HepG2 (cell line): Measurements from ENCODE around the gene MRFAP1L1. TPM values are rescaled to one million over a fixed set of nuclear protein-coding genes. Genes with fewer than 3 reads are reported as not detected.

Experiments used
- ADNP ChIP-seq: sonication (generic); formaldehyde crosslinking; IDR thresholded peaks from 2 replicates; pipeline ENCODE4 v1.4.0; 2020; ENCODE audit warnings: missing genetic modification reagents
- BRD4 ChIP-seq: sonication (generic); formaldehyde crosslinking; IDR thresholded peaks from 2 replicates; pipeline ENCODE4 v1.4.0; 2020; ENCODE audit warnings: missing genetic modification reagents
- CHD4 ChIP-seq: fragments of 200-600 bp; sonication (generic); IDR thresholded peaks from 2 replicates; pipeline ENCODE4 v1.7.0; 2017; ENCODE audit warnings: mild to moderate bottlenecking, low read length, borderline replicate concordance
- EED ChIP-seq: sonication (generic); formaldehyde crosslinking; IDR thresholded peaks from 2 replicates; pipeline ENCODE4 v1.5.0; 2020; ENCODE audit warnings: mild to moderate bottlenecking, missing genetic modification reagents
- FOSL1 ChIP-seq: sonication (generic); formaldehyde crosslinking; IDR thresholded peaks from 2 replicates; pipeline ENCODE4 v1.9.0; 2021; ENCODE audit warnings: missing genetic modification reagents, borderline replicate concordance
- GLI4 ChIP-seq: sonication (generic); formaldehyde crosslinking; IDR thresholded peaks from 2 replicates; pipeline ENCODE4 v1.5.1; 2020; ENCODE audit warnings: missing genetic modification reagents, mild to moderate bottlenecking, moderate library complexity, borderline replicate concordance
- GLMP ChIP-seq: sonication (generic); formaldehyde crosslinking; IDR thresholded peaks from 2 replicates; pipeline ENCODE4 v1.9.0; 2021; ENCODE audit warnings: missing genetic modification reagents, mild to moderate bottlenecking, borderline replicate concordance
- HDAC2 ChIP-seq: sonication (generic); formaldehyde crosslinking; IDR thresholded peaks from 2 replicates; pipeline ENCODE4 v1.4.0; 2020; ENCODE audit warnings: missing genetic modification reagents
- KLF11 ChIP-seq: IDR thresholded peaks from 2 replicates; pipeline ENCODE4 v1.6.1; 2016; ENCODE audit warnings: missing compliant biosample characterization
- KLF15 ChIP-seq: sonication (generic); formaldehyde crosslinking; IDR thresholded peaks from 2 replicates; pipeline ENCODE4 v1.8.1; 2023; ENCODE audit warnings: borderline replicate concordance, mild to moderate bottlenecking, inconsistent platforms, missing genetic modification reagents, mixed read lengths
- NR2C2 ChIP-seq: sonication (generic); formaldehyde crosslinking; IDR thresholded peaks from 2 replicates; pipeline ENCODE4 v1.4.0; 2020; ENCODE audit warnings: missing genetic modification reagents, mild to moderate bottlenecking, moderate library complexity, borderline replicate concordance
- SIX1 ChIP-seq: sonication (generic); formaldehyde crosslinking; IDR thresholded peaks from 2 replicates; pipeline ENCODE4 v1.4.0; 2020; ENCODE audit warnings: missing genetic modification reagents, borderline replicate concordance
- SRSF9 ChIP-seq: fragments of 200-400 bp; formaldehyde crosslinking; IDR thresholded peaks from 2 replicates; pipeline ENCODE4 v1.6.1; 2018; ENCODE audit warnings: borderline replicate concordance, mild to moderate bottlenecking, low read depth, low read length; ENCODE audit not compliant: insufficient read depth, poor library complexity, severe bottlenecking
- TCF12 ChIP-seq, 2 experiments: fragments of 450-650 bp in 1 of 2; sonication (generic) in 1 of 2; formaldehyde crosslinking in 1 of 2; IDR thresholded peaks; 2 replicates each; pipeline versions ENCODE4 v1.6.1 to v1.8.0; 2017 to 2022; ENCODE audit warnings: antibody characterized with exemption in 1 of 2, mild to moderate bottlenecking in 1 of 2, missing genetic modification reagents in 1 of 2, moderate library complexity in 1 of 2
- TRIM24 ChIP-seq: sonication (generic); formaldehyde crosslinking; IDR thresholded peaks from 2 replicates; pipeline ENCODE4 v1.8.0; 2022; ENCODE audit warnings: mild to moderate bottlenecking, missing genetic modification reagents
- ZBTB8A ChIP-seq: sonication (generic); formaldehyde crosslinking; IDR thresholded peaks from 2 replicates; pipeline ENCODE4 v1.4.0; 2020; ENCODE audit warnings: mild to moderate bottlenecking, low read depth, missing genetic modification reagents, borderline replicate concordance
- ZFX ChIP-seq: sonication (generic); formaldehyde crosslinking; IDR thresholded peaks from 2 replicates; pipeline ENCODE4 v1.4.0; 2020; ENCODE audit warnings: mild to moderate bottlenecking, low read depth, missing genetic modification reagents, moderate library complexity
- ZFYVE20 ChIP-seq: sonication (generic); formaldehyde crosslinking; IDR thresholded peaks from 2 replicates; pipeline ENCODE4 v1.8.0; 2023; ENCODE audit warnings: low read depth, mild to moderate bottlenecking, moderate library complexity, missing genetic modification reagents, borderline replicate concordance
- ZGPAT ChIP-seq: IDR thresholded peaks from 2 replicates; pipeline ENCODE4 v1.6.1; 2016; ENCODE audit warnings: mild to moderate bottlenecking
- ZIK1 ChIP-seq: sonication (generic); formaldehyde crosslinking; IDR thresholded peaks from 2 replicates; pipeline ENCODE4 v1.5.0; 2020; ENCODE audit warnings: mild to moderate bottlenecking, low read depth, missing genetic modification reagents, borderline replicate concordance
- ZKSCAN1 ChIP-seq: fragments of 150-350 bp; IDR thresholded peaks from 2 replicates; pipeline ENCODE4 v1.6.1; 2014; ENCODE audit warnings: low read length
- ZNF292 ChIP-seq: sonication (generic); formaldehyde crosslinking; IDR thresholded peaks from 2 replicates; pipeline ENCODE4 v1.8.1; 2022; ENCODE audit warnings: mild to moderate bottlenecking, low read depth, missing genetic modification reagents, borderline replicate concordance
- ZNF501 ChIP-seq: sonication (generic); formaldehyde crosslinking; IDR thresholded peaks from 2 replicates; pipeline ENCODE4 v1.5.1; 2020; ENCODE audit warnings: mild to moderate bottlenecking, moderate library complexity, missing genetic modification reagents
- ZNF572 ChIP-seq: sonication (generic); formaldehyde crosslinking; IDR thresholded peaks from 2 replicates; pipeline ENCODE4 v1.5.1; 2020; ENCODE audit warnings: mild to moderate bottlenecking, missing genetic modification reagents
- ZNF709 ChIP-seq: sonication (generic); formaldehyde crosslinking; IDR thresholded peaks from 2 replicates; pipeline ENCODE4 v1.5.0; 2020; ENCODE audit warnings: mild to moderate bottlenecking, missing genetic modification reagents
- ZNF780A ChIP-seq: sonication (generic); formaldehyde crosslinking; IDR thresholded peaks from 2 replicates; pipeline ENCODE4 v1.8.0; 2022; ENCODE audit warnings: mild to moderate bottlenecking, missing genetic modification reagents, moderate library complexity
- ZNF891 ChIP-seq: sonication (generic); formaldehyde crosslinking; IDR thresholded peaks from 2 replicates; pipeline ENCODE4 v1.5.0; 2020; ENCODE audit warnings: mild to moderate bottlenecking, missing genetic modification reagents
- polyA plus RNA-seq, 8 experiments: library from polyadenylated mRNA; depleted of rRNA in 3 of 8; stranded (reverse) in 7 of 8; unstranded in 1 of 8; fragments of >200 nt; fragmentation: Illumina TruSeq in 4 of 8; extraction: Trizol in 4 of 8; gene quantifications; 2 replicates each; pipeline versions ENCODE4 v1.2.1 to v1.2.3, GENCODE V29; 2011 to 2016; ENCODE audit warnings: low read depth in 4 of 8, missing spikeins in 1 of 8, mixed read lengths in 1 of 8; ENCODE audit not compliant: insufficient read depth in 1 of 8
- total RNA-seq, 5 experiments: library from RNA; depleted of rRNA; stranded (reverse); fragments of >200 nt; fragmentation: Illumina TruSeq; extraction: Trizol; gene quantifications; 2 replicates each; pipeline ENCODE4 v1.2.3, GENCODE V29; 2016; ENCODE audit warnings: low read depth in 1 of 5

Gene MRFAP1L1
- total and polyA plus RNA-seq, 2 of the 13 experiments (the other 11 are each of a cell fraction or from before 2014, with no cell fraction given) = 44.8 to 76.6 TPM

- TF ChIP-seq GLI4 (CRISPR knock-in tag) (0 out of 2 replicates have a peak, but pooled peaks have one; percentile 9), ZFX (CRISPR knock-in tag) (peak; percentile 68; the same call in 1 of the 2 replicates), ZFYVE20 (CRISPR knock-in tag) (no peak), ADNP (CRISPR knock-in tag) (peak; percentile 85), HDAC2 (CRISPR knock-in tag) (peak; percentile 98), ZBTB8A (CRISPR knock-in tag) (no peak), ZGPAT (peak; percentile 99), ZKSCAN1 (peak; percentile 99), TCF12 (IDR thresholded peaks at IDR 0.05) (no peak), TCF12 (CRISPR knock-in tag; IDR thresholded peaks at IDR 0.05) (peak; percentile 93), ZNF709 (CRISPR knock-in tag) (peak; percentile 83; the same call in 1 of the 2 replicates), TRIM24 (CRISPR knock-in tag) (peak; percentile 72; the same call in 1 of the 2 replicates), KLF15 (CRISPR knock-in tag) (no peak), ZNF891 (0 out of 2 replicates have a peak, but pooled peaks have one; percentile 36), ZIK1 (no peak), BRD4 (CRISPR knock-in tag) (peak; percentile 39; the same call in 1 of the 2 replicates), GLMP (CRISPR knock-in tag) (no peak), FOSL1 (CRISPR knock-in tag) (no peak), SRSF9 (no peak), NR2C2 (CRISPR knock-in tag) (no peak; the same call in 1 of the 2 replicates), ZNF780A (CRISPR knock-in tag) (no peak), ZNF292 (CRISPR knock-in tag) (peak; percentile 88; the same call in 1 of the 2 replicates), KLF11 (CRISPR knock-in tag) (peak; percentile 69; the same call in 1 of the 2 replicates), SIX1 (CRISPR knock-in tag) (peak; percentile 76; the same call in 1 of the 2 replicates), ZNF501 (CRISPR knock-in tag) (0 out of 2 replicates have a peak, but pooled peaks have one; percentile 27), EED (CRISPR knock-in tag) (peak; percentile 76; the same call in 1 of the 2 replicates), CHD4 (no peak), ZNF572 (no peak)
Measured at GRCh38 chr4:6695660-6696610, 13.7 kb downstream of the MRFAP1L1 start (continued).
